HCT116 (cell line): Measurements from ENCODE around the gene TMEM91. TPM values are rescaled to one million over a fixed set of nuclear protein-coding genes. Genes with fewer than 3 reads are reported as not detected.

Experiments
- ATAC-seq: fragments of 200-7000 bp; cut with Tn5 transposase; 2 replicates; pipeline ENCODE4 v1.9.1; 2020; ENCODE audit warnings: mild to moderate bottlenecking, moderate library complexity
- BruUV-seq: library from RNA; stranded (reverse); fragments of 400-500 nt; replicated peaks from 2 replicates; lab custom pipeline; 2021; lab: Mats Ljungman, UMichigan
- CTCF ChIA-PET: fragments of 300-600 bp; sonication (Branson Sonifier 250); formaldehyde crosslinking; loops from one replicate; lab custom pipeline; 2021; ENCODE audit warnings: antibody characterized with exemption; lab: Charles Lee
- POLR2A ChIA-PET: fragments of 300-600, 350-600 bp; sonication (Branson Sonifier 250); formaldehyde crosslinking; loops from one replicate; lab custom pipeline; 2021; ENCODE audit warnings: antibody characterized with exemption; lab: Charles Lee
- RAD21 ChIA-PET, 2 experiments: fragments of 300-600 bp; sonication (Branson Sonifier 250); formaldehyde crosslinking; loops; one replicate each; lab custom pipeline; 2023; ENCODE audit warnings: low total read pairs in 2 of 2; ENCODE audit not compliant: uncharacterized antibody in 2 of 2, unreplicated experiment in 2 of 2, low non-redundant PET in 1 of 2; lab: Charles Lee
- DNase-seq: peaks from one replicate; pipeline ENCODE4 v3.0.0-alpha.2; 2010; ENCODE audit warnings: low read depth, low spot score
- H2AFZ ChIP-seq: fragments of 200-600 bp; shearing (Covaris generic), sonication (generic); 2 replicates; pipeline ENCODE4 v1.6.1; 2017; ENCODE audit warnings: low read depth, mixed run types, mixed read lengths, antibody characterized with exemption, low read length; ENCODE audit not compliant: poor library complexity, severe bottlenecking
- H3K27ac ChIP-seq: 2 replicates; pipeline ENCODE4 v1.5.1; 2012; ENCODE audit warnings: low read depth, low read length
- H3K27me3 ChIP-seq: fragments of 200-600 bp; sonication (generic); 2 replicates; pipeline ENCODE4 v1.6.1; 2016; ENCODE audit warnings: mixed run types, low read length, mixed read lengths; ENCODE audit not compliant: insufficient read depth
- H3K36me3 ChIP-seq, 2 experiments: fragments of 200-500 bp in 1 of 2; fragments of 200-600 bp in 1 of 2; sonication (Bioruptor generic) in 1 of 2; sonication (generic) in 1 of 2; 2 replicates each; pipeline versions ENCODE4 v1.5.1 to v1.6.1; 2014 to 2016; ENCODE audit warnings: low read length in 2 of 2, inconsistent platforms in 1 of 2, mixed read lengths in 1 of 2, mixed run types in 1 of 2; ENCODE audit not compliant: insufficient read depth in 2 of 2, control insufficient read depth in 1 of 2
- H3K4me1 ChIP-seq, 2 experiments: fragments of 200-600 bp in 1 of 2; sonication (generic) in 1 of 2; 2 replicates each; pipeline versions ENCODE4 v1.5.1 to v1.6.1; 2012 to 2017; ENCODE audit warnings: low read length in 2 of 2, inconsistent platforms in 1 of 2, mild to moderate bottlenecking in 1 of 2, mixed read lengths in 1 of 2, mixed run types in 1 of 2, moderate library complexity in 1 of 2; ENCODE audit not compliant: insufficient read depth in 2 of 2, control insufficient read depth in 1 of 2
- H3K4me2 ChIP-seq: fragments of 200-600 bp; sonication (generic); 2 replicates; pipeline ENCODE4 v1.6.1; 2017; ENCODE audit warnings: mixed run types, low read length, mixed read lengths
- H3K4me3 ChIP-seq, 2 experiments: fragments of 200-600 bp in 1 of 2; sonication (generic) in 1 of 2; replicated peaks in 1 of 2; 2 replicates each; pipeline ENCODE4 v1.5.1; 2011 to 2016; ENCODE audit warnings: low read length in 2 of 2, control low read depth in 1 of 2, low read depth in 1 of 2, mild to moderate bottlenecking in 1 of 2, mixed read lengths in 1 of 2, mixed run types in 1 of 2
- H3K79me2 ChIP-seq: fragments of 200-600 bp; sonication (generic); 2 replicates; pipeline ENCODE4 v1.6.1; 2017; ENCODE audit warnings: mild to moderate bottlenecking, mixed run types, low read length, moderate library complexity, mixed read lengths; ENCODE audit not compliant: insufficient read depth
- H3K9ac ChIP-seq: fragments of 200-600 bp; sonication (generic); 2 replicates; pipeline ENCODE4 v1.6.1; 2016; ENCODE audit warnings: low read length, mixed read lengths
- H3K9me2 ChIP-seq: fragments of 200-600 bp; sonication (generic), shearing (Covaris generic); 2 replicates; pipeline ENCODE4 v1.6.1; 2017; ENCODE audit warnings: mixed run types, mild to moderate bottlenecking, moderate library complexity; ENCODE audit not compliant: insufficient read depth
- H3K9me3 ChIP-seq, 2 experiments: fragments of 200-500 bp in 1 of 2; fragments of 200-600 bp in 1 of 2; sonication (Bioruptor generic) in 1 of 2; sonication (generic) in 1 of 2; 2 replicates each; pipeline ENCODE4 v1.6.1; 2014 to 2017; ENCODE audit warnings: low read length in 2 of 2, mixed read lengths in 2 of 2, inconsistent platforms in 1 of 2, low read depth in 1 of 2, mild to moderate bottlenecking in 1 of 2, mixed run types in 1 of 2, moderate library complexity in 1 of 2; ENCODE audit not compliant: control insufficient read depth in 1 of 2, insufficient read depth in 1 of 2
- H4K20me1 ChIP-seq: fragments of 200-600 bp; sonication (generic), shearing (Covaris generic); 2 replicates; pipeline ENCODE4 v1.6.1; 2017; ENCODE audit warnings: mixed run types, mild to moderate bottlenecking, moderate library complexity; ENCODE audit not compliant: insufficient read depth
- ATF3 ChIP-seq: IDR thresholded peaks from 2 replicates; pipeline ENCODE4 v1.6.1; 2012
- CBX3 ChIP-seq: IDR thresholded peaks from 2 replicates; pipeline ENCODE4 v1.6.1; 2012; ENCODE audit warnings: low read depth
- CEBPB ChIP-seq: IDR thresholded peaks from 2 replicates; pipeline ENCODE4 v1.6.1; 2012; ENCODE audit warnings: low read depth
- EGR1 ChIP-seq: IDR thresholded peaks from 2 replicates; pipeline ENCODE4 v1.6.1; 2012; ENCODE audit warnings: low read depth
- MAX ChIP-seq: IDR thresholded peaks from 2 replicates; pipeline ENCODE4 v1.6.1; 2012
- POLR2A ChIP-seq: IDR thresholded peaks from 2 replicates; pipeline ENCODE4 v1.7.0; 2011; ENCODE audit warnings: borderline replicate concordance; ENCODE audit not compliant: insufficient read depth, insufficient read length; ENCODE audit errors: extremely low read depth
- REST ChIP-seq: IDR thresholded peaks from 2 replicates; pipeline ENCODE4 v1.6.1; 2012; ENCODE audit warnings: low read depth
- SIN3A ChIP-seq: IDR thresholded peaks from 2 replicates; pipeline ENCODE4 v1.6.1; 2012; ENCODE audit warnings: low read depth
- SP1 ChIP-seq: IDR thresholded peaks from 2 replicates; pipeline ENCODE4 v1.6.1; 2012; ENCODE audit warnings: low read depth
- SRF ChIP-seq: IDR thresholded peaks from 2 replicates; pipeline ENCODE4 v1.6.1; 2012; ENCODE audit warnings: low read depth
- TCF7L2 ChIP-seq: IDR thresholded peaks from 2 replicates; pipeline ENCODE4 v1.7.0; 2011; ENCODE audit warnings: borderline replicate concordance, inconsistent platforms; ENCODE audit not compliant: insufficient read depth, insufficient read length; ENCODE audit errors: extremely low read depth
- ZFX ChIP-seq: fragments of 450-650 bp; IDR thresholded peaks from 2 replicates; pipeline ENCODE4 v1.6.1; 2017
- intact Hi-C: fragments of 100-400 bp; cut with micrococcal nuclease; formaldehyde crosslinking; loops from 2 replicates; pipeline ENCODE4 v1.10.0; 2022
- total RNA-seq: library from RNA; stranded (reverse); gene quantifications from one replicate; pipeline ENCODE4 v1.2.1, GENCODE V29; 2021; ENCODE audit not compliant: unreplicated experiment

TMEM91 gene
- total RNA-seq, 1 experiment from 2014 or later, result 4.4 TPM

GRCh38 chr19:41405776-41406175 lies 29.4 kb downstream of the TMEM91 start:
- Histone ChIP-seq H3K4me3 (no peak overlapping the region), H3K4me1 (peaks cover 10 to 11% of the 10 kb centered on the region in 2 experiments; a peak in 3 of 4 replicates), H3K27me3 (no peaks in the 10 kb centered on the region), H2AFZ (no peak overlapping the region), H3K9ac (no peak overlapping the region), H3K9me3 (no peaks in the 10 kb centered on the region), H3K4me2 (no peak overlapping the region), H4K20me1 (no peaks in the 10 kb centered on the region), H3K36me3 (0 out of 4 replicates have a peak, but pooled peaks cover 0 to 3% of the 10 kb centered on the region in 2 experiments), H3K9me2 (no peaks in the 10 kb centered on the region), H3K79me2 (no peaks in the 10 kb centered on the region), H3K27ac (no peak overlapping the region)
- DNase-seq (no peak), ATAC-seq (no peak)
- TF ChIP-seq SRF, result no peak
- TF ChIP-seq POLR2A, result no peak
- TF ChIP-seq ATF3, result no peak
- no peak for TF ChIP-seq SP1
- no peak for TF ChIP-seq REST
- no peak for TF ChIP-seq TCF7L2
- TF ChIP-seq ZFX, result no peak
- intact Hi-C loops, result no loop called here
- ChIA-PET CTCF (no interaction called here), RAD21 (no interaction called here), POLR2A (no interaction called here)
- no TSS peak for BruUV-seq

GRCh38 chr19:41407271-41407670 lies 30.9 kb downstream of the TMEM91 start:
- Histone ChIP-seq H3K9me3 (no peaks in the 10 kb centered on the region), H2AFZ (no peak overlapping the region), H3K27ac (no peak overlapping the region), H3K4me3 (no peak overlapping the region), H4K20me1 (no peaks in the 10 kb centered on the region), H3K9me2 (no peaks in the 10 kb centered on the region)
- BruUV-seq, result no TSS peak
- ChIA-PET RAD21 (no interaction called here), CTCF (no interaction called here)
- ATAC-seq, result no peak
- no peak for DNase-seq
- TF ChIP-seq EGR1, result no peak
- TF ChIP-seq SIN3A, result no peak
- TF ChIP-seq CBX3, result no peak
- no peak for TF ChIP-seq CEBPB
- TF ChIP-seq MAX, result no peak
- TF ChIP-seq, all 23 proteins: peak for 0
- peaks cover 11 to 13% of the 10 kb centered on the region in 2 experiments; a peak in 3 of 4 replicates for H3K4me1 ChIP-seq
- 0 out of 4 replicates have a peak, but pooled peaks cover 0 to 3% of the 10 kb centered on the region in 2 experiments for H3K36me3 ChIP-seq
- H3K27me3 ChIP-seq, result no peaks in the 10 kb centered on the region
- POLR2A ChIA-PET, result no interaction called here
- H3K79me2 ChIP-seq, result no peaks in the 10 kb centered on the region
- no peak overlapping the region for H3K4me2 ChIP-seq
- H3K9ac ChIP-seq, result no peak overlapping the region
- intact Hi-C loops, result no loop called here
